Loucy (cell line): Measurements from ENCODE around the gene RNF103.
A peak's percentile ranks its signal among the peaks of the same experiment; 100 is the strongest.

ENCODE experiments used
- H2AFZ ChIP-seq: fragments of 200-600 bp; sonication (generic); 2 replicates; pipeline ENCODE4 v1.6.0; 2016; ENCODE audit warnings: antibody characterized with exemption, mild to moderate bottlenecking, low read length, moderate library complexity
- H3F3A ChIP-seq: fragments of 200-600 bp; 2 replicates; pipeline ENCODE4 v1.6.0; 2016; ENCODE audit warnings: antibody characterized with exemption, low read depth, mild to moderate bottlenecking
- H3K27me3 ChIP-seq: fragments of 200-600 bp; sonication (generic); 2 replicates; pipeline ENCODE4 v1.6.1; 2014; ENCODE audit warnings: low read length, mild to moderate bottlenecking; ENCODE audit not compliant: insufficient read depth, poor library complexity, severe bottlenecking
- H3K36me3 ChIP-seq: fragments of 200-600 bp; sonication (generic); 2 replicates; pipeline ENCODE4 v1.6.1; 2016; ENCODE audit warnings: low read length; ENCODE audit not compliant: insufficient read depth
- H3K4me1 ChIP-seq: fragments of 200-600 bp; sonication (generic); 2 replicates; pipeline ENCODE4 v1.5.1; 2014; ENCODE audit warnings: low read length, mild to moderate bottlenecking; ENCODE audit not compliant: insufficient read depth, poor library complexity, severe bottlenecking
- H3K4me2 ChIP-seq: fragments of 200-600 bp; sonication (generic); 2 replicates; pipeline ENCODE4 v1.6.0; 2014; ENCODE audit warnings: antibody characterized with exemption, low read length, low read depth, mild to moderate bottlenecking; ENCODE audit not compliant: poor library complexity, severe bottlenecking
- H3K4me3 ChIP-seq: fragments of 200-600 bp; sonication (generic); 2 replicates; pipeline ENCODE4 v1.5.1; 2014; ENCODE audit warnings: low read length, mild to moderate bottlenecking, mixed read lengths; ENCODE audit not compliant: poor library complexity, severe bottlenecking
- H3K79me2 ChIP-seq: fragments of 200-600 bp; sonication (generic); 2 replicates; pipeline ENCODE4 v1.6.1; 2014; ENCODE audit warnings: low read length; ENCODE audit not compliant: insufficient read depth
- H3K9ac ChIP-seq: fragments of 200-600 bp; sonication (generic); 2 replicates; pipeline ENCODE4 v1.6.0; 2014; ENCODE audit warnings: mild to moderate bottlenecking, low read depth, low read length, moderate library complexity; ENCODE audit not compliant: poor library complexity, severe bottlenecking
- H3K9me2 ChIP-seq: fragments of 200-600 bp; sonication (generic); replicated peaks from 2 replicates; pipeline ENCODE4 v1.6.1; 2016; ENCODE audit warnings: low read depth, low read length, mixed read lengths
- H3K9me3 ChIP-seq: fragments of 200-600 bp; sonication (generic); 2 replicates; pipeline ENCODE4 v1.6.1; 2014; ENCODE audit warnings: mild to moderate bottlenecking, antibody characterized with exemption, low read length, low read depth; ENCODE audit not compliant: insufficient read depth
- H4K20me1 ChIP-seq: fragments of 200-600 bp; sonication (generic); 2 replicates; pipeline ENCODE4 v1.6.0; 2014; ENCODE audit warnings: antibody characterized with exemption, low read length, mild to moderate bottlenecking; ENCODE audit not compliant: insufficient read depth, poor library complexity, severe bottlenecking
- EZH2phosphoT487 ChIP-seq: fragments of 200-600 bp; IDR thresholded peaks from 2 replicates; pipeline ENCODE4 v1.6.1; 2018; ENCODE audit warnings: antibody characterized with exemption, mild to moderate bottlenecking, moderate library complexity, borderline replicate concordance
- TF ChIP-seq, protein P1 (sequence below): fragments of 200-600 bp; sonication (generic); conservative IDR thresholded peaks from 2 replicates; pipeline ENCODE4 v1.5.1; 2014; ENCODE audit warnings: mild to moderate bottlenecking, antibody characterized with exemption, low read length

The RNF103 gene

GRCh38 chr2:86617738-86618137, 5.9 kb downstream of the RNF103 start:
- Histone ChIP-seq H3K9me2 (no peaks in the 10 kb centered on the region), H3K9ac (no peak overlapping the region), H3K4me1 (peaks cover 62% of the 10 kb centered on the region), H3K36me3 (peaks cover 4% of the 10 kb centered on the region; the same call in 1 of the 2 replicates), H3K9me3 (no peaks in the 10 kb centered on the region), H3K4me3 (peak overlapping the region; percentile 97), H3K79me2 (peaks cover 64% of the 10 kb centered on the region), H2AFZ (no peak overlapping the region), H4K20me1 (peaks cover 58% of the 10 kb centered on the region), H3K27me3 (no peaks in the 10 kb centered on the region), H3K4me2 (peak overlapping the region; percentile 95), H3F3A (no peaks in the 10 kb centered on the region)
- TF ChIP-seq, protein P1, sequence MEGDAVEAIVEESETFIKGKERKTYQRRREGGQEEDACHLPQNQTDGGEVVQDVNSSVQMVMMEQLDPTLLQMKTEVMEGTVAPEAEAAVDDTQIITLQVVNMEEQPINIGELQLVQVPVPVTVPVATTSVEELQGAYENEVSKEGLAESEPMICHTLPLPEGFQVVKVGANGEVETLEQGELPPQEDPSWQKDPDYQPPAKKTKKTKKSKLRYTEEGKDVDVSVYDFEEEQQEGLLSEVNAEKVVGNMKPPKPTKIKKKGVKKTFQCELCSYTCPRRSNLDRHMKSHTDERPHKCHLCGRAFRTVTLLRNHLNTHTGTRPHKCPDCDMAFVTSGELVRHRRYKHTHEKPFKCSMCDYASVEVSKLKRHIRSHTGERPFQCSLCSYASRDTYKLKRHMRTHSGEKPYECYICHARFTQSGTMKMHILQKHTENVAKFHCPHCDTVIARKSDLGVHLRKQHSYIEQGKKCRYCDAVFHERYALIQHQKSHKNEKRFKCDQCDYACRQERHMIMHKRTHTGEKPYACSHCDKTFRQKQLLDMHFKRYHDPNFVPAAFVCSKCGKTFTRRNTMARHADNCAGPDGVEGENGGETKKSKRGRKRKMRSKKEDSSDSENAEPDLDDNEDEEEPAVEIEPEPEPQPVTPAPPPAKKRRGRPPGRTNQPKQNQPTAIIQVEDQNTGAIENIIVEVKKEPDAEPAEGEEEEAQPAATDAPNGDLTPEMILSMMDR = no peak
- no peak for TF ChIP-seq EZH2phosphoT487

GRCh38 chr2:86617153-86617552, 6.5 kb downstream of the RNF103 start:
- no peaks in the 10 kb centered on the region for H3K27me3 ChIP-seq

DNA sequence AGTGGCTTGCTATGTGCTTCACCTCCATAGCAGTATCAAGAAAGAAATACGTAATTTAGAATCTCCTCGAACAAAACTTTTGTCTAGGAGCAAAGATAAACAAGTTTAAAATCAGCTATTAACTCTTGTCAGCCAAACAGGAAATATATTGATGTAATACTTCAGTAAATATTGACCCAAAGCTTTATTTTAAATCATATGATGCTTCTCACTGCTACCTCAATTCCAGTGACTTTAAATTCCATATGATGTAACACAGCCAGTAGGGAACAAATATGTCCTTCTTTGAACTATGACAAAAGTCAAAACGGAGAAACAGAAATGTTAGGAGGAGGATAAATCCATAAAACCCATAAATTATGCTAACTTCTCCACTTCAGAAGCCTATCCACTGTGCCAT, 7.2 kb downstream of the RNF103 start:
- peaks cover 54% of the 10 kb centered on the region for H3K4me1 ChIP-seq
- H3K79me2 ChIP-seq = peaks cover 52% of the 10 kb centered on the region
- peaks cover 46% of the 10 kb centered on the region for H4K20me1 ChIP-seq
- H3K4me3 ChIP-seq = no peak overlapping the region
- no peak overlapping the region for H2AFZ ChIP-seq
- H3K9me2 ChIP-seq = no peaks in the 10 kb centered on the region
- H3K9ac ChIP-seq = no peak overlapping the region
- H3F3A ChIP-seq = no peaks in the 10 kb centered on the region
- H3K9me3 ChIP-seq = no peaks in the 10 kb centered on the region
- TF ChIP-seq EZH2phosphoT487 = no peak
- TF ChIP-seq, protein P1 = no peak
- H3K27me3 ChIP-seq = no peaks in the 10 kb centered on the region
- H3K4me2 ChIP-seq = peak overlapping the region; percentile 95
- H3K36me3 ChIP-seq = peaks cover 5% of the 10 kb centered on the region; the same call in 1 of the 2 replicates

More at GRCh38 chr2:86617153-86617552, 6.5 kb downstream of the RNF103 start:
- Histone ChIP-seq H4K20me1 (peaks cover 53% of the 10 kb centered on the region), H2AFZ (no peak overlapping the region), H3K4me3 (peak overlapping the region; percentile 97), H3F3A (no peaks in the 10 kb centered on the region), H3K79me2 (peaks cover 59% of the 10 kb centered on the region), H3K4me2 (peak overlapping the region; percentile 95), H3K36me3 (peaks cover 4% of the 10 kb centered on the region; the same call in 1 of the 2 replicates), H3K9me2 (no peaks in the 10 kb centered on the region), H3K9ac (no peak overlapping the region), H3K4me1 (peaks cover 60% of the 10 kb centered on the region), H3K9me3 (no peaks in the 10 kb centered on the region)
- TF ChIP-seq EZH2phosphoT487 = no peak
- TF ChIP-seq, protein P1 = no peak
